GM23338 (cell line): ENCODE data around the gene TMEM134. TPM values are rescaled to one million over a fixed set of nuclear protein-coding genes. Genes with fewer than 3 reads are reported as not detected.

Experiments used
- ATAC-seq: fragments of 200-7000 bp; cut with Tn5 transposase; 3 replicates; pipeline ENCODE4 v1.9.1; 2020
- DNase-seq: peaks from one replicate; pipeline ENCODE4 v3.0.0-alpha.2; 2015; ENCODE audit warnings: low spot score
- H2AFZ ChIP-seq: fragments of 200-600 bp; sonication (generic); 2 replicates; pipeline ENCODE4 v1.8.0; 2016; ENCODE audit warnings: antibody characterized with exemption, mild to moderate bottlenecking, moderate library complexity
- H3F3A ChIP-seq: fragments of 200-600 bp; sonication (generic); replicated peaks from 2 replicates; pipeline ENCODE4 v1.8.0; 2017; ENCODE audit warnings: antibody characterized with exemption, mixed run types, low read depth
- H3K27ac ChIP-seq: fragments of 200-600 bp; sonication (generic); 2 replicates; pipeline ENCODE4 v1.6.1; 2016; ENCODE audit warnings: low read depth
- H3K27me3 ChIP-seq: fragments of 200-600 bp; sonication (generic); 2 replicates; pipeline ENCODE4 v1.8.0; 2016; ENCODE audit warnings: mild to moderate bottlenecking, mixed run types, moderate library complexity; ENCODE audit not compliant: insufficient read depth
- H3K36me3 ChIP-seq: fragments of 200-600 bp; sonication (generic); 2 replicates; pipeline ENCODE4 v1.8.0; 2016; ENCODE audit warnings: mild to moderate bottlenecking; ENCODE audit not compliant: insufficient read depth
- H3K4me1 ChIP-seq: fragments of 200-600 bp; sonication (generic); 2 replicates; pipeline ENCODE4 v1.8.0; 2016; ENCODE audit warnings: mild to moderate bottlenecking, moderate library complexity; ENCODE audit not compliant: insufficient read depth
- H3K4me2 ChIP-seq: fragments of 200-600 bp; sonication (generic); 2 replicates; pipeline ENCODE4 v1.7.1; 2017; ENCODE audit warnings: mixed run types
- H3K4me3 ChIP-seq: fragments of 200-600 bp; sonication (generic); 2 replicates; pipeline ENCODE4 v1.6.1; 2016; ENCODE audit warnings: mixed run types
- H3K79me2 ChIP-seq: fragments of 200-600 bp; sonication (generic); replicated peaks from 2 replicates; pipeline ENCODE4 v1.8.0; 2017; ENCODE audit warnings: mild to moderate bottlenecking; ENCODE audit not compliant: insufficient read depth
- H3K9me2 ChIP-seq: fragments of 200-600 bp; sonication (generic); 2 replicates; pipeline ENCODE4 v1.8.0; 2017; ENCODE audit not compliant: insufficient read depth
- H4K20me1 ChIP-seq: fragments of 200-600 bp; sonication (generic); replicated peaks from 2 replicates; pipeline ENCODE4 v1.8.0; 2017; ENCODE audit warnings: mild to moderate bottlenecking; ENCODE audit not compliant: insufficient read depth
- H3K27ac Mint-ChIP-seq: 2 replicates; pipeline ENCODE4 v1.8.0; 2020; ENCODE audit warnings: inconsistent platforms, mild to moderate bottlenecking, moderate library complexity, mixed read lengths
- H3K27me3 Mint-ChIP-seq: 3 replicates; pipeline ENCODE4 v1.8.0; 2022; ENCODE audit warnings: low read depth, mild to moderate bottlenecking, moderate library complexity, mixed read lengths, inconsistent platforms; ENCODE audit not compliant: insufficient read depth, poor library complexity
- H3K36me3 Mint-ChIP-seq: 3 replicates; pipeline ENCODE4 v1.8.0; 2021; ENCODE audit warnings: low read depth, mild to moderate bottlenecking, inconsistent platforms, moderate library complexity, mixed read lengths
- H3K4me1 Mint-ChIP-seq: 3 replicates; pipeline ENCODE4 v1.8.0; 2020; ENCODE audit warnings: mild to moderate bottlenecking, inconsistent platforms, mixed read lengths
- H3K4me3 Mint-ChIP-seq: 3 replicates; pipeline ENCODE4 v1.8.0; 2021; ENCODE audit warnings: moderate library complexity, mild to moderate bottlenecking, inconsistent platforms, mixed read lengths
- H3K9me3 Mint-ChIP-seq: 3 replicates; pipeline ENCODE4 v1.8.0; 2020; ENCODE audit warnings: moderate library complexity, mild to moderate bottlenecking, inconsistent platforms, mixed read lengths
- CREB1 ChIP-seq: fragments of 250-450 bp; sonication (Bioruptor Pico); IDR thresholded peaks from 2 replicates; pipeline ENCODE4 v1.5.0; 2020; ENCODE audit warnings: low read depth, mild to moderate bottlenecking, moderate library complexity
- CTCF ChIP-seq, 2 experiments: fragments of 200-600 bp in 1 of 2; sonication (generic) in 1 of 2; conservative IDR thresholded peaks; 2 replicates each; pipeline versions ENCODE4 v1.5.1 to v1.6.1; 2016 to 2017; ENCODE audit warnings: antibody characterized with exemption in 2 of 2, low read depth in 2 of 2, mild to moderate bottlenecking in 2 of 2, moderate library complexity in 1 of 2
- ETS1 ChIP-seq: IDR thresholded peaks from 2 replicates; pipeline ENCODE4 v1.6.1; 2016; ENCODE audit warnings: antibody characterized with exemption
- EZH2 ChIP-seq: fragments of 200-600 bp; sonication (generic); IDR thresholded peaks from one replicate; pipeline ENCODE4 v1.8.0; 2017; ENCODE audit warnings: antibody characterized with exemption, mild to moderate bottlenecking, low read depth; ENCODE audit not compliant: unreplicated experiment
- EZH2phosphoT487 ChIP-seq: fragments of 200-600 bp; sonication (generic); IDR thresholded peaks from one replicate; pipeline ENCODE4 v1.8.1; 2018; ENCODE audit warnings: antibody characterized with exemption; ENCODE audit not compliant: unreplicated experiment
- REST ChIP-seq: IDR thresholded peaks from one replicate; pipeline ENCODE4 v1.6.1; 2018; ENCODE audit warnings: antibody characterized with exemption; ENCODE audit not compliant: unreplicated experiment
- STAT1 ChIP-seq: IDR thresholded peaks from one replicate; pipeline ENCODE4 v1.6.1; 2016; ENCODE audit warnings: antibody characterized with exemption; ENCODE audit not compliant: unreplicated experiment
- ZNF114 ChIP-seq: fragments of 250-450 bp; sonication (Bioruptor Pico); IDR thresholded peaks from 2 replicates; pipeline ENCODE4 v1.5.0; 2020; ENCODE audit warnings: mild to moderate bottlenecking, moderate library complexity
- ZNF331 ChIP-seq: fragments of 250-450 bp; sonication (Bioruptor Pico); IDR thresholded peaks from 2 replicates; pipeline ENCODE4 v1.5.0; 2020; ENCODE audit warnings: low read depth, mild to moderate bottlenecking, moderate library complexity
- ZNF462 ChIP-seq: fragments of 250-450 bp; sonication (Bioruptor Pico); IDR thresholded peaks from 2 replicates; pipeline ENCODE4 v1.5.0; 2020; ENCODE audit warnings: mild to moderate bottlenecking, moderate library complexity
- polyA plus RNA-seq: library from polyadenylated mRNA; unstranded; fragments of >200 nt; fragmentation: Nextera tagmentation; extraction: Ambion mirVana; gene quantifications from 2 replicates; pipeline ENCODE4 v1.2.1, GENCODE V29; 2016
- total RNA-seq: library from RNA; depleted of rRNA; stranded (reverse); fragments of >200 nt; shearing (Covaris generic); gene quantifications from 2 replicates; pipeline ENCODE4 v1.2.3, GENCODE V29; 2014

The TMEM134 gene
- total and polyA plus RNA-seq, 2 experiments from 2014 or later, result 61.4 to 69.2 TPM

- no peak for TF ChIP-seq CTCF (conservative IDR thresholded peaks at IDR 0.05; ENCODE audit: low read depth in 2 of 2)
- TF ChIP-seq ZNF331, result no peak
- TF ChIP-seq STAT1, result no peak
- no peak for TF ChIP-seq CREB1 (CRISPR knock-in tag)
- TF ChIP-seq ZNF114 (CRISPR knock-in tag), result no peak
- TF ChIP-seq REST, result no peak
- TF ChIP-seq EZH2, result no peak
Observed at GRCh38 chr11:67450796-67451657, 18.0 kb downstream of the TMEM134 start (continued).

GRCh38 chr11:67449116-67449844, 19.8 kb downstream of the TMEM134 start:
- Histone ChIP-seq H3K27ac (no peak overlapping the region), H3K27me3 (no peaks in the 10 kb centered on the region), H3K4me2 (no peak overlapping the region), H3K4me1 (0 out of 2 replicates have a peak, but pooled peaks cover under 1% of the 10 kb centered on the region), H3K36me3 (no peaks in the 10 kb centered on the region), H2AFZ (no peak overlapping the region), H3K9me2 (no peaks in the 10 kb centered on the region), H3K4me3 (no peak overlapping the region), H3K79me2 (no peaks in the 10 kb centered on the region), H4K20me1 (no peaks in the 10 kb centered on the region), H3F3A (no peaks in the 10 kb centered on the region)
- DNase-seq, result no peak
- ATAC-seq, result no peak
- Mint-ChIP-seq H3K27ac (no peak overlapping the region), H3K4me1 (no peaks in the 10 kb centered on the region), H3K4me3 (no peak overlapping the region), H3K36me3 (no peaks in the 10 kb centered on the region), H3K9me3 (no peaks in the 10 kb centered on the region), H3K27me3 (peaks cover 20% of the 10 kb centered on the region)
- TF ChIP-seq EZH2 (no peak), ZNF114 (CRISPR knock-in tag) (no peak), ETS1 (no peak), ZNF462 (CRISPR knock-in tag) (no peak), EZH2phosphoT487 (no peak)
